ENCODE data around the gene NTMT1.

DNA sequence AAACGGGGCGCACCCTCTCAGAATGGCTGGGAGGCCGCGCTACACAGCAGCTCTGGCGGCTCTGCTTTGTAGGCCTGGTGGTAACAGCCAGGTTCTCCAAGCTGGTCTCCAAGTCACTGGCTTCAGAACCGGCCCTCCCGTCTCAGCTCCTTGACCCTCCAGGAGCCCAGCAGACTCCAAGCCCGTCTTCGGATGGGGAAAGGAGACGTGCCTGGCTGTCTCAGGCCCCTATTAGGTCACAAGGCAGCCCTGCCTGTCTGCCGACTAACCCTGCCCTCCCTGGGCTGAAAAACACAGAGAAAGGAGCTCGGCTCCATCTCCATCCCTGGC lies 13.8 kb downstream of the NTMT1 start:
- TF ChIP-seq, protein P1, sequence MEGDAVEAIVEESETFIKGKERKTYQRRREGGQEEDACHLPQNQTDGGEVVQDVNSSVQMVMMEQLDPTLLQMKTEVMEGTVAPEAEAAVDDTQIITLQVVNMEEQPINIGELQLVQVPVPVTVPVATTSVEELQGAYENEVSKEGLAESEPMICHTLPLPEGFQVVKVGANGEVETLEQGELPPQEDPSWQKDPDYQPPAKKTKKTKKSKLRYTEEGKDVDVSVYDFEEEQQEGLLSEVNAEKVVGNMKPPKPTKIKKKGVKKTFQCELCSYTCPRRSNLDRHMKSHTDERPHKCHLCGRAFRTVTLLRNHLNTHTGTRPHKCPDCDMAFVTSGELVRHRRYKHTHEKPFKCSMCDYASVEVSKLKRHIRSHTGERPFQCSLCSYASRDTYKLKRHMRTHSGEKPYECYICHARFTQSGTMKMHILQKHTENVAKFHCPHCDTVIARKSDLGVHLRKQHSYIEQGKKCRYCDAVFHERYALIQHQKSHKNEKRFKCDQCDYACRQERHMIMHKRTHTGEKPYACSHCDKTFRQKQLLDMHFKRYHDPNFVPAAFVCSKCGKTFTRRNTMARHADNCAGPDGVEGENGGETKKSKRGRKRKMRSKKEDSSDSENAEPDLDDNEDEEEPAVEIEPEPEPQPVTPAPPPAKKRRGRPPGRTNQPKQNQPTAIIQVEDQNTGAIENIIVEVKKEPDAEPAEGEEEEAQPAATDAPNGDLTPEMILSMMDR (IDR thresholded peaks at IDR 0.05) = no peak
- TF ChIP-seq POLR2AphosphoS5 (IDR thresholded peaks at IDR 0.05) (no peak), POLR2A (IDR thresholded peaks at IDR 0.05) (no peak)
